ENCODE measurements around the gene ACTG2. TPM values are rescaled to one million over a fixed set of nuclear protein-coding genes. Genes with fewer than 3 reads are reported as not detected.

The ACTG2 gene
- total RNA-seq, 4 donors from 2014 or later = 0.41 to 3.1 (median 1.9) TPM

- TF ChIP-seq POLR2A (IDR thresholded peaks at IDR 0.05) = no peak
- TF ChIP-seq, protein P1, sequence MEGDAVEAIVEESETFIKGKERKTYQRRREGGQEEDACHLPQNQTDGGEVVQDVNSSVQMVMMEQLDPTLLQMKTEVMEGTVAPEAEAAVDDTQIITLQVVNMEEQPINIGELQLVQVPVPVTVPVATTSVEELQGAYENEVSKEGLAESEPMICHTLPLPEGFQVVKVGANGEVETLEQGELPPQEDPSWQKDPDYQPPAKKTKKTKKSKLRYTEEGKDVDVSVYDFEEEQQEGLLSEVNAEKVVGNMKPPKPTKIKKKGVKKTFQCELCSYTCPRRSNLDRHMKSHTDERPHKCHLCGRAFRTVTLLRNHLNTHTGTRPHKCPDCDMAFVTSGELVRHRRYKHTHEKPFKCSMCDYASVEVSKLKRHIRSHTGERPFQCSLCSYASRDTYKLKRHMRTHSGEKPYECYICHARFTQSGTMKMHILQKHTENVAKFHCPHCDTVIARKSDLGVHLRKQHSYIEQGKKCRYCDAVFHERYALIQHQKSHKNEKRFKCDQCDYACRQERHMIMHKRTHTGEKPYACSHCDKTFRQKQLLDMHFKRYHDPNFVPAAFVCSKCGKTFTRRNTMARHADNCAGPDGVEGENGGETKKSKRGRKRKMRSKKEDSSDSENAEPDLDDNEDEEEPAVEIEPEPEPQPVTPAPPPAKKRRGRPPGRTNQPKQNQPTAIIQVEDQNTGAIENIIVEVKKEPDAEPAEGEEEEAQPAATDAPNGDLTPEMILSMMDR (IDR thresholded peaks at IDR 0.05 in 4 of 5, conservative IDR thresholded peaks at IDR 0.05 in 1 of 5) = no peak
- in situ Hi-C loops (cut with MboI; ENCODE audit: low sequenced_read_pairs in 4 of 4) (no loop called here), intact Hi-C loops (cut with DNase I; ENCODE audit: low total_unique reads) (no loop called here)
- Histone ChIP-seq H3K27me3 (no peaks in the 10 kb centered on the region), H3K36me3 (no peaks in the 10 kb centered on the region), H3K4me3 (no peak overlapping the region), H3K9me3 (no peaks in the 10 kb centered on the region), H3K27ac (no peak overlapping the region), H3K4me1 (peaks cover 11 to 16% of the 10 kb centered on the region in 2 donors)
- ATAC-seq = no peak
- no peak for DNase-seq
Measured at GRCh38 chr2:73969356-73969755, 76.5 kb downstream of the ACTG2 start.

Other genes with a start within 250 kb of the ACTG2 start
- 10 to 100 TPM; 49.4 to 90.1 (median 55.9) TPM for gene TPRKB, start 155.7 kb upstream of the ACTG2 start, total RNA-seq
- gene DUSP11, start 112.9 kb upstream of the ACTG2 start, total RNA-seq = 10 to 100 TPM; 13.6 to 15.8 (median 14.7) TPM
- gene C2orf78, start 108.8 kb upstream of the ACTG2 start, total RNA-seq = under 1 TPM in 1 of 4 donors, not detected in 3; 0.16 TPM
- gene STAMBP, start 64.0 kb upstream of the ACTG2 start, total RNA-seq = 10 to 100 TPM; 38.0 to 85.4 (median 67.1) TPM
- 10 to 100 TPM; 10.2 to 25.2 (median 20.3) TPM for gene DGUOK, start 33.9 kb downstream of the ACTG2 start, total RNA-seq
- 1 to 10 TPM; 2.1 to 3.3 (median 2.9) TPM for gene TET3, start 91.9 kb downstream of the ACTG2 start, total RNA-seq

All from gastrocnemius medialis (tissue), 4 donors.